GM18519 (cell line): ENCODE measurements around the gene ZNF79.
A peak's percentile ranks its signal among the peaks of the same experiment; 100 is the strongest.

ENCODE experiments used
- ATAC-seq: cut with Tn5 transposase; IDR thresholded peaks from one replicate; pipeline ENCODE4 v1.9.1; 2021; ENCODE audit warnings: mild to moderate bottlenecking, moderate library complexity; ENCODE audit not compliant: unreplicated experiment, low FRiP score

The ZNF79 gene

GRCh38 chr9:127422787-127423186 lies 1.4 kb upstream of the ZNF79 start:
- ATAC-seq, result no peak

- no peak for ATAC-seq
These were observed 677 bp upstream of the ZNF79 start for GRCh38 chr9:127423476-127423933.

- ATAC-seq, result no peak
These were observed 456 bp downstream of the ZNF79 start for GRCh38 chr9:127424676-127424999.

- no peak for ATAC-seq
These were observed 2.6 kb downstream of the ZNF79 start for GRCh38 chr9:127426756-127427155.

- ATAC-seq, result no peak
These were observed 4.2 kb downstream of the ZNF79 start for GRCh38 chr9:127428348-127428747.

GRCh38 chr9:127430415-127430814 lies 6.2 kb downstream of the ZNF79 start:
- ATAC-seq, result no peak

GRCh38 chr9:127437497-127438264 lies 13.5 kb downstream of the ZNF79 start:
- no peak for ATAC-seq

- no peak for ATAC-seq
These were observed 14.2 kb downstream of the ZNF79 start for GRCh38 chr9:127438394-127438793.

GRCh38 chr9:127444283-127444920 lies 20.2 kb downstream of the ZNF79 start:
- no peak for ATAC-seq

GRCh38 chr9:127444921-127445850 lies 21.0 kb downstream of the ZNF79 start:
- no peak for ATAC-seq

- no peak for ATAC-seq
These were observed 21.9 kb downstream of the ZNF79 start for GRCh38 chr9:127445851-127446712.

- no peak for ATAC-seq
These were observed 22.7 kb downstream of the ZNF79 start for GRCh38 chr9:127446713-127447415.

- no peak for ATAC-seq
These were observed 23.4 kb downstream of the ZNF79 start for GRCh38 chr9:127447416-127448111.

GRCh38 chr9:127448112-127448805 lies 24.1 kb downstream of the ZNF79 start:
- no peak for ATAC-seq

GRCh38 chr9:127449332-127449966 lies 25.3 kb downstream of the ZNF79 start:
- no peak for ATAC-seq

- no peak for ATAC-seq
These were observed 26.1 kb downstream of the ZNF79 start for GRCh38 chr9:127450243-127450760.

GRCh38 chr9:127450830-127451607 lies 26.8 kb downstream of the ZNF79 start, which contains the start of the genes LRSAM1 and RPL12:
Gene LRSAM1, plus strand, starts transcription at chr9:127451510. Its CDS starts 3,018 bp downstream, at chr9:127454528.
Gene RPL12, minus strand, starts transcription at chr9:127451406. Its CDS starts 89 bp downstream, at chr9:127451317.
- ATAC-seq, result peak; percentile 69
